ENCODE data around the gene ALPL.

GRCh38 chr1:21526441-21526840 lies 17.2 kb downstream of the ALPL start:
- TF ChIP-seq POLR2A (IDR thresholded peaks at IDR 0.05), result no peak
- TF ChIP-seq POLR2AphosphoS5 (IDR thresholded peaks at IDR 0.05), result no peak
- TF ChIP-seq CTCF (IDR thresholded peaks at IDR 0.05), result no peak

All from upper lobe of left lung (tissue), 4 donors.